Right lobe of liver (tissue), 6 donors: ENCODE results near the gene PRSS2. TPM values are rescaled to one million over a fixed set of nuclear protein-coding genes. Genes with fewer than 3 reads are reported as not detected.
A peak's percentile ranks its signal among the peaks of the same experiment; 100 is the strongest.
"Not testable (repeated sequence)": the region's sequence is repeated elsewhere in the genome, so short reads cannot be mapped to it uniquely, and the experiment has no call there.

Source experiments
- ATAC-seq, 4 donors: fragments of 200-7000 bp; cut with Tn5 transposase; one replicate each; pipeline ENCODE4 v1.9.1; 2020; ENCODE audit warnings: mild to moderate bottlenecking in 4 of 4, moderate library complexity in 4 of 4
- DNase-seq, 3 donors: peaks; one replicate each; pipeline ENCODE4 v3.0.0-alpha.2; 2020
- H3K27ac ChIP-seq, 3 donors: fragments of 200-600 bp; one replicate each; pipeline ENCODE4 v1.8.0; 2022
- H3K27me3 ChIP-seq, 2 donors: fragments of 200-600 bp; one replicate each; pipeline ENCODE4 v1.8.0; 2022
- H3K36me3 ChIP-seq, 4 donors: fragments of 200-600 bp; sonication (generic) in 1 of 4; one replicate each; pipeline versions ENCODE4 v1.5.1 to v1.8.0; 2017 to 2022; ENCODE audit warnings: control low read depth in 1 of 4
- H3K4me1 ChIP-seq, 4 donors: fragments of 200-600 bp; sonication (generic) in 1 of 4; one replicate each; pipeline versions ENCODE4 v1.5.1 to v1.8.0; 2017 to 2022; ENCODE audit warnings: control low read depth in 1 of 4
- H3K4me3 ChIP-seq, 3 donors: fragments of 200-600 bp; one replicate each; pipeline ENCODE4 v1.8.0; 2022
- H3K9me3 ChIP-seq, 4 donors: fragments of 200-600 bp; sonication (generic) in 1 of 4; one replicate each; pipeline versions ENCODE4 v1.5.1 to v1.8.0; 2017 to 2022; ENCODE audit warnings: control low read depth in 1 of 4
- POLR2A ChIP-seq: fragments of 450-650 bp; IDR thresholded peaks from one replicate; pipeline ENCODE4 v1.6.1; 2017; ENCODE audit warnings: antibody characterized with exemption, mild to moderate bottlenecking
- WGBS: methylation state at CpG from one replicate; pipeline ENCODE4 v1.1.6; 2018; ENCODE audit warnings: low coverage, low lambda C conversion rate; ENCODE audit not compliant: insufficient coverage; ENCODE audit errors: missing lambda C conversion rate; 5-methylcytosine and 5-hydroxymethylcytosine counted together
- intact Hi-C, 2 donors: fragments of 100-400 bp; cut with DNase I; formaldehyde crosslinking; loops; one replicate each; pipeline versions ENCODE4 v1.11.2 to v1.14.1; 2022
- total RNA-seq, 6 experiments: library from RNA; depleted of rRNA in 2 of 6; stranded (reverse); fragments of >200 nt in 2 of 6; fragmentation: NEBNext Ultra II Directional in 3 of 6; extraction: Animal tissue kit (Norgen Biotek cat#: 25700) in 3 of 6; gene quantifications; one replicate each; pipeline versions ENCODE4 v1.1.0 to v1.2.4, GENCODE V29; 2016 to 2023
- TF ChIP-seq, protein P1 (sequence below), 4 donors: fragments of 200-600 bp in 3 of 4; fragments of 450-650 bp in 1 of 4; IDR thresholded peaks; one replicate each; pipeline versions ENCODE4 v1.5.1 to v1.8.0; 2016 to 2022; ENCODE audit warnings: antibody characterized with exemption in 4 of 4, mild to moderate bottlenecking in 2 of 4
- donor health status: DM: no; HTN: yes; CAD: no.
- donor health status: DM: no; HTN: no; CAD: no.
- donor health status: DM: no; HTN: no; CAD: no.
- donor health status: DM: no; HTN: yes; CAD: no.
- donor health status: DM: no; HTN: yes; CAD: no.

PRSS2 gene
- total RNA-seq, 6 experiments from 2014 or later: 0.26 TPM; not detected in 5

DNA sequence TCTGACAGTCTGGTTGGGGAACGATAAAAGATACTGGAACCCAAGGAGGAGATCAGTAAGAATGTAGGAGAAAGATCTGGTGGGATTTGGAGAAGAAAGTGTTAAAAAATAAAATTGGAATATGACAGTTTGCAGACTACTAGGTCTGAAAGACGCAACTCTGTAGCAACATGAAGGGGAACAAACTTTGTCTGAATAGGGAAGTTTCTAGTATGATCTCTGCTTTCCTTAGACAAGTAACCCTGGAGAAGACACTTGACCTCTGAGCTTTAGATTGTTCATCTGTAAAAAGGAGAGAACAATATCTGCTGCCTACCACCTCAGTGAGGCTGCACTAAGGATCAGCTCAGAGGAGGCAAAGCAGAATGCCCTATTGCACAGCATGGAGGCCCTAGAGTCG is 24.5 kb upstream of the PRSS2 start:
- no peaks in the 10 kb centered on the region for H3K27me3 ChIP-seq
- DNase-seq (no peak), ATAC-seq (peak in 3 of 4 donors; percentile 32 to 69 (median 44))
- no peaks in the 10 kb centered on the region for H3K36me3 ChIP-seq
- H3K4me3 ChIP-seq: no peak overlapping the region
- H3K27ac ChIP-seq: no peak overlapping the region
- TF ChIP-seq, protein P1, sequence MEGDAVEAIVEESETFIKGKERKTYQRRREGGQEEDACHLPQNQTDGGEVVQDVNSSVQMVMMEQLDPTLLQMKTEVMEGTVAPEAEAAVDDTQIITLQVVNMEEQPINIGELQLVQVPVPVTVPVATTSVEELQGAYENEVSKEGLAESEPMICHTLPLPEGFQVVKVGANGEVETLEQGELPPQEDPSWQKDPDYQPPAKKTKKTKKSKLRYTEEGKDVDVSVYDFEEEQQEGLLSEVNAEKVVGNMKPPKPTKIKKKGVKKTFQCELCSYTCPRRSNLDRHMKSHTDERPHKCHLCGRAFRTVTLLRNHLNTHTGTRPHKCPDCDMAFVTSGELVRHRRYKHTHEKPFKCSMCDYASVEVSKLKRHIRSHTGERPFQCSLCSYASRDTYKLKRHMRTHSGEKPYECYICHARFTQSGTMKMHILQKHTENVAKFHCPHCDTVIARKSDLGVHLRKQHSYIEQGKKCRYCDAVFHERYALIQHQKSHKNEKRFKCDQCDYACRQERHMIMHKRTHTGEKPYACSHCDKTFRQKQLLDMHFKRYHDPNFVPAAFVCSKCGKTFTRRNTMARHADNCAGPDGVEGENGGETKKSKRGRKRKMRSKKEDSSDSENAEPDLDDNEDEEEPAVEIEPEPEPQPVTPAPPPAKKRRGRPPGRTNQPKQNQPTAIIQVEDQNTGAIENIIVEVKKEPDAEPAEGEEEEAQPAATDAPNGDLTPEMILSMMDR (IDR thresholded peaks at IDR 0.05): no peak
- WGBS: 54% methylated on average over 3 of the region's 3 CpGs
- no peaks in the 10 kb centered on the region for H3K4me1 ChIP-seq
- H3K9me3 ChIP-seq: no peaks in the 10 kb centered on the region
- intact Hi-C loops: no loop called here

DNA sequence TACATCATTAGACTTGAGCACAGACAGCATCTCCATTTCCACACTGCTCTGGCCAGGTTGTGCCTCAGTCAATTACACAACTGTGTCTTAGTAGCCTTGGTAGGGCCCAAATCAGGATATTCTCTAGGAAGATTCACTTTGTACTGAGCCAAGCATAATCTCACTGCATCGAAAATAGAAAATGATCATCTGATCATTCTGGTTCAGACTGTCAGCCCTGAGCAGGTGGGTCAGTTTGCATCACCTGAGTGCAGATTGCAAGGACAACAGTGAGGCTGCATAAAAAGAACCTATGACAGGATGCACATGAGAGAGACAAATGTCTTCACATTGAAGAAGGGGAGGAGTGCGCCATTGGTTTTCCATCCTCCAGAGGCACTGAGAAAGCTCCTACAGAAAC is 22.4 kb upstream of the PRSS2 start:
- H3K9me3 ChIP-seq, intact Hi-C loops, H3K27me3 ChIP-seq, ATAC-seq, H3K27ac ChIP-seq, H3K36me3 ChIP-seq, DNase-seq, H3K4me3 ChIP-seq, H3K4me1 ChIP-seq: not testable (repeated sequence)
- 88% methylated on average over 2 of the region's 2 CpGs for WGBS

DNA sequence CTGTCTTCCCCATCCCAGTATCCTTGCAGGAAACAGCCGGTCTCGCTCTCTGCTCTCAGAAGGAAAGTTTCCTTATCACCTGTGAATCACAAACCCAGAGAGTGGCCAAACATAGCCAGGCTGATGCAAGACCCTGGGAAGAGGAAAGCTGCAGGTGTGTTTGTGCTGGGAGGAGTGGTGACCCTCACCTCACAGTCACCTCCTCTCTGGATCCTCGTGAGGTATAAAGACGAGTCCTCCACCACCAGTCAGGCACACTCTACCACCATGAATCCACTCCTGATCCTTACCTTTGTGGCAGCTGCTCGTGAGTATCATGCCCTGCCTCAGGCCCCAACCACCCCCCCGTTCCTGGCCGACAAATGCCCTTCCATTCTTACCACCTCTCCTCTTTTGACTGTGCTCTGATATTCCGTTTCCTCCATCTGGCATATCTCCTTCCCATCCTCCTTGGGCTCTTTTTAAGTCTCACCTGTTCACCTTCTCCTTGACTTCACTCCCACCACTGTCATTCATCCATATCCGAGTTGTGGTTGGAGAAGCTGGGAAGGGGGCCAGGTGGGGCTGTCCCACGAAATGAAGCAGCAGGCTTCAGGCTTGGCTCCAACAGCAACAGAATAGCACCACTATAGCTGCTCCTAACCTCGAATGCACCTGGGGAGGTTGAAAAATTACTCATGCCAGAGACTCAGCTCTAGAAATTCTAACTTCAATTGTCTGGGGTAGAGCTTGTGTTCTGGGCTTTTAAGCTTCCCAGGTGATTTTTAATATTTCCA is 21.4 kb upstream of the PRSS2 start, which contains the start of gene PRSS1:
Gene PRSS1 (plus strand): TSS at position 255 of the 776 bp plus-strand sequence. CDS start 13 bp downstream, at position 268.
- intact Hi-C loops: no loop called here
- Histone ChIP-seq H3K9me3 (no peaks in the 10 kb centered on the region), H3K27me3 (no peaks in the 10 kb centered on the region), H3K4me3 (no peak within 1 kb of the TSS), H3K27ac (no peak within 1 kb of the TSS), H3K4me1 (no peaks in the 10 kb centered on the region), H3K36me3 (no peaks in the 10 kb centered on the region)
- TF ChIP-seq POLR2A: no peak
- no peak for ATAC-seq
- 30% methylated on average over 10 of the region's 11 CpGs for WGBS
- DNase-seq: no peak

DNA sequence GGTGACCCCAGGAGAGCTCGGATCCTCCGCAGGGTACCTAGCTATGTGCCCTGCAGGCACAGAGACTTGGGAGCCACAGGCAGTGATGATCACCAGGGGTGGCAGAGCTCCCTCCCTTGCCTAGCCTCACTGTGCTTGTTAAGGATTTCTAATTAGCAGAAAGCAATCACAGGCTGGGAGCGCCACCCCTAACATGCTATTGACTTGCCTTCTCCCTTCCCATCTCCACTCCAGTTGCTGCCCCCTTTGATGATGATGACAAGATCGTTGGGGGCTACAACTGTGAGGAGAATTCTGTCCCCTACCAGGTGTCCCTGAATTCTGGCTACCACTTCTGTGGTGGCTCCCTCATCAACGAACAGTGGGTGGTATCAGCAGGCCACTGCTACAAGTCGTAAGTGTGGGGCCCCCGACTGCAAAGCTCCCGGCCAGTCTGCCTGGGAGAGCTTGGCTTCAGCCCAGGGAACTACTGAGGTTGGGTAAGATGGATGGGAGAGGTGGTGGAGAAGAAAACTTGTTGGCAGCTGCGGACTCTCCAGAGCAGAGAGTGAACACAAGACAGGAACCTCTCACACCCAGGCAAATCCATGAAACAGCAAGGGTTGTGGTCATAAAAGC is 20.3 kb upstream of the PRSS2 start:
- Histone ChIP-seq H3K4me1 (no peaks in the 10 kb centered on the region), H3K27me3 (no peaks in the 10 kb centered on the region), H3K27ac (no peak overlapping the region), H3K36me3 (no peaks in the 10 kb centered on the region), H3K9me3 (no peaks in the 10 kb centered on the region), H3K4me3 (no peak overlapping the region)
- no peak for ATAC-seq
- WGBS: 50% methylated on average over 6 of the region's 9 CpGs
- intact Hi-C loops: no loop called here
- no peak for TF ChIP-seq POLR2A
- TF ChIP-seq, protein P1 (IDR thresholded peaks at IDR 0.05): no peak
- no peak for DNase-seq

DNA sequence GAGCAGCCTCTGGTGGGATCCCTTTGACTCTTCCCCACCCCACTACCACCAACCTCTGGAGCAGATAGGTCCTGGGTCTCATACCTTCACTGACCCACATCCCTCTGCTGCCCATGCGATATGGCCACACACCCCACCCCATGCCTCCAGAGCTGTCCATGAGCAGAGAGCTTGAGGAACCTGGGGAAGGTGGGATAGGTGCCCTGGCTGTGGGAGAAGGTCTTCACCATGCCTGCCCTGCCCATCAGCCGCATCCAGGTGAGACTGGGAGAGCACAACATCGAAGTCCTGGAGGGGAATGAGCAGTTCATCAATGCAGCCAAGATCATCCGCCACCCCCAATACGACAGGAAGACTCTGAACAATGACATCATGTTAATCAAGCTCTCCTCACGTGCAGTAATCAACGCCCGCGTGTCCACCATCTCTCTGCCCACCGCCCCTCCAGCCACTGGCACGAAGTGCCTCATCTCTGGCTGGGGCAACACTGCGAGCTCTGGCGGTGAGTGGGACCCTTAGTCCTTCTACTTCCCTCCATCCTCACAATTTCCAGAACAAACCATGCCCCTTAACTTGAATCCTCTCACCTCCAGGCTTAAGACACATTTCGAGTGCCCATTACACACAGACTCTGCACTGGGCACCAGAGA is 19.1 kb upstream of the PRSS2 start:
- H3K4me3 ChIP-seq, H3K27me3 ChIP-seq, H3K9me3 ChIP-seq, intact Hi-C loops, H3K27ac ChIP-seq, H3K4me1 ChIP-seq, H3K36me3 ChIP-seq, DNase-seq: not testable (repeated sequence)
- ATAC-seq: peak in 1 of 4 donors; percentile 10
- 68% methylated on average over 5 of the region's 14 CpGs for WGBS
